ENCODE data around the gene ROR2.

DNA sequence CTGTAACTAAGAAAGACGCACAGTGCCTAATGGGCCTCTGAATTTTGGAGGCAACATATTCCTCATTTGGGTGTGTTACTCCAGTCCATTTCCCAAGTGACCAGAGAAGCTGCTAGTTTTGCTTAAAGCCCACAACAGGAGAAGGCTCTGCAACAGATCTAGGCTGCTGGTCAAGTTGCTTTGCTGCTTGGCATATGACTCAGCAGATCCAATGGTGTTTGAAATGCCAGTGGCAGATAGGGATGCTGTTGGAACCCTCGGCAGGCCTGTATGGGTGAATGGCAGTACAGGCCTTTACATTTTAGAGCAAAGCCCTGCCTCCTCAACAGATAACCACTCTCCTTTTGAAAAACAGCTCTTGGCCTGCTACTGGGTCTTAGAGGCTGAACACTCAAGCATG is 36.2 kb upstream of the ROR2 start:
- no peak for TF ChIP-seq POLR2A (IDR thresholded peaks at IDR 0.05)
- TF ChIP-seq CTCF (IDR thresholded peaks at IDR 0.05) = no peak
